GM06990 (cell line): ENCODE results near the gene NPTN.

ENCODE experiments used
- DNase-seq: peaks from one replicate; pipeline ENCODE4 v3.0.0-alpha.2; 2011; ENCODE audit not compliant: insufficient read length; ENCODE audit errors: extremely low read depth
- H3K27me3 ChIP-seq: replicated peaks from 2 replicates; pipeline ENCODE4 v1.6.0; 2011; ENCODE audit warnings: low read length; ENCODE audit not compliant: control insufficient read depth, insufficient read depth
- H3K36me3 ChIP-seq: 2 replicates; pipeline ENCODE4 v1.5.1; 2011; ENCODE audit warnings: low read length; ENCODE audit not compliant: control insufficient read depth, insufficient read depth
- H3K4me3 ChIP-seq: replicated peaks from 2 replicates; pipeline ENCODE4 v1.5.1; 2011; ENCODE audit warnings: low read depth, mild to moderate bottlenecking, control low read depth, low read length
- TF ChIP-seq, protein P1 (sequence below): IDR thresholded peaks from 2 replicates; pipeline ENCODE4 v1.5.1; 2011; ENCODE audit warnings: low read length, control low read depth, mild to moderate bottlenecking, inconsistent platforms; ENCODE audit not compliant: insufficient read depth, poor library complexity, severe bottlenecking

NPTN gene

DNA sequence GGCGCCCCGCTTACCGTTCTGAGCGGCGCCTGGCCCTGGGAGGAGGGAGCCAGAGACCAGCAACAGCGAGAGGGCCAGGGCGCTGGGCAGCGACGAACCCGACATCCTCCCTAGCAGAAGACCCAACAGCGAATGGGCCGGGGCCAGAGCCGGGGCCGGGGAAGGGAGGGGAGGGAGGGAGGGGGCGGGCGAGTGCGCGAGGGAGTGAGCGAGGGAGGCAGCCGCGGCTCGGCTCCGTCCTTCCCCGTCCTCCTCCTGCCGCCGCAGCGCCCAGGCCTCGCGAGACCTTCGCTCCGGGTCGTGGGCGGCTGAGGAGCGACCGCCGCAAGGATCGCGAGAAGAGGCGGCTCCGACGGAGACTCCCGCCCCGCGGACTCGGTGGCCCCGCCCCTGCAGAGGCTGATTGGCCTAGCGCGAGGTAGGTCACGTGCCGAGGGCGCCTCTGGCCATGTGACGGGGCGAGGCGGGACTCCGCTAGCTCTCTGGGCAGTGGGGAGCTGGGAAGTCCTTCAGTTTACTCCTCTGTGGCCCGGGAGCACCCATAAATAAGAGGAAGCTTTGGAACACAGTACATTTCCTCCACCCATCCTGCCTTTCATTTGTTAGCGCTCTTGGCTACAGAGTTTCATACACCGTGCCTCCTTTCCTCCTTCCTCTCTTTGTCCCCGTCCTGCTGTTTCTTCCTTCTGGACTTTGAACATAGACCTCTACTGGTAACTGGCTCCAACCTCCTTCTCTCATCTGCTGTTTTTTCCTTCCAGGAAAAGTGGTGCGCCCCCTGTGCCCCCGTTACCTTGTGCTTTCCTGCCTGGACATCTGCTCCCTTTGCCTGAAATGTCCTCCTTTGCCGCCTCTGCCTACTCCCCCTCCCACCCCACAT lies at the start of gene NPTN:
NPTN (minus strand) TSS at position 279 of the 880 bp plus-strand sequence; CDS start at position 105, 174 bp downstream.
- peak; percentile 99 for DNase-seq
- no peaks in the 10 kb centered on the region for H3K27me3 ChIP-seq
- peak within 1 kb of the TSS; percentile 97 for H3K4me3 ChIP-seq
- TF ChIP-seq, protein P1, sequence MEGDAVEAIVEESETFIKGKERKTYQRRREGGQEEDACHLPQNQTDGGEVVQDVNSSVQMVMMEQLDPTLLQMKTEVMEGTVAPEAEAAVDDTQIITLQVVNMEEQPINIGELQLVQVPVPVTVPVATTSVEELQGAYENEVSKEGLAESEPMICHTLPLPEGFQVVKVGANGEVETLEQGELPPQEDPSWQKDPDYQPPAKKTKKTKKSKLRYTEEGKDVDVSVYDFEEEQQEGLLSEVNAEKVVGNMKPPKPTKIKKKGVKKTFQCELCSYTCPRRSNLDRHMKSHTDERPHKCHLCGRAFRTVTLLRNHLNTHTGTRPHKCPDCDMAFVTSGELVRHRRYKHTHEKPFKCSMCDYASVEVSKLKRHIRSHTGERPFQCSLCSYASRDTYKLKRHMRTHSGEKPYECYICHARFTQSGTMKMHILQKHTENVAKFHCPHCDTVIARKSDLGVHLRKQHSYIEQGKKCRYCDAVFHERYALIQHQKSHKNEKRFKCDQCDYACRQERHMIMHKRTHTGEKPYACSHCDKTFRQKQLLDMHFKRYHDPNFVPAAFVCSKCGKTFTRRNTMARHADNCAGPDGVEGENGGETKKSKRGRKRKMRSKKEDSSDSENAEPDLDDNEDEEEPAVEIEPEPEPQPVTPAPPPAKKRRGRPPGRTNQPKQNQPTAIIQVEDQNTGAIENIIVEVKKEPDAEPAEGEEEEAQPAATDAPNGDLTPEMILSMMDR: no peak
- H3K36me3 ChIP-seq: no peaks in the 10 kb centered on the region

DNA sequence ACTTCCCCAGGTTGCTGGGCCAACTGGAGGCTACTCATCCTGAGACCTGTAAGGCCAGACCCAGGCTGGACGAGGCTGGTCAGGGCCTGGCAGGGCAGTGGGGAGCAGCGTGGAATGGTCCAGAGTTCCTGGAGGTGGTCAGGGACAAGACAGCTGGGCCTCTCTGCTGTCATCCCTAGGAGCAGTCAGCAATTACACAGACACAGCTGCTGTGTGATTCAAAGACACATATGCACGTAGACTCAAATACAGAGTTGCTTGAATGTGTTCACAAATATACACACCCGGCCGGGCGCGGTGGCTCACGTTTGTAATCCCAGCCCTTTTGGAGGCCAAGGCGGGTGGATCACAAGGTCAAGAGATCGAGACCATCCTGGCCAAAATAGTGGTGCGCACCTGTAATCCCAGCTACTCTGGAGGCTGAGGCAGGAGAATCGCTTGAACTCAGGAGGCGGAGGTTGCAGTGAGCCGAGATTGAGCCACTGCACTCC lies 49.5 kb upstream of the NPTN start:
- H3K27me3 ChIP-seq: peaks cover 2% of the 10 kb centered on the region
- no peak for DNase-seq
- H3K36me3 ChIP-seq: no peaks in the 10 kb centered on the region
- H3K4me3 ChIP-seq: no peak overlapping the region
- TF ChIP-seq, protein P1: no peak

DNA sequence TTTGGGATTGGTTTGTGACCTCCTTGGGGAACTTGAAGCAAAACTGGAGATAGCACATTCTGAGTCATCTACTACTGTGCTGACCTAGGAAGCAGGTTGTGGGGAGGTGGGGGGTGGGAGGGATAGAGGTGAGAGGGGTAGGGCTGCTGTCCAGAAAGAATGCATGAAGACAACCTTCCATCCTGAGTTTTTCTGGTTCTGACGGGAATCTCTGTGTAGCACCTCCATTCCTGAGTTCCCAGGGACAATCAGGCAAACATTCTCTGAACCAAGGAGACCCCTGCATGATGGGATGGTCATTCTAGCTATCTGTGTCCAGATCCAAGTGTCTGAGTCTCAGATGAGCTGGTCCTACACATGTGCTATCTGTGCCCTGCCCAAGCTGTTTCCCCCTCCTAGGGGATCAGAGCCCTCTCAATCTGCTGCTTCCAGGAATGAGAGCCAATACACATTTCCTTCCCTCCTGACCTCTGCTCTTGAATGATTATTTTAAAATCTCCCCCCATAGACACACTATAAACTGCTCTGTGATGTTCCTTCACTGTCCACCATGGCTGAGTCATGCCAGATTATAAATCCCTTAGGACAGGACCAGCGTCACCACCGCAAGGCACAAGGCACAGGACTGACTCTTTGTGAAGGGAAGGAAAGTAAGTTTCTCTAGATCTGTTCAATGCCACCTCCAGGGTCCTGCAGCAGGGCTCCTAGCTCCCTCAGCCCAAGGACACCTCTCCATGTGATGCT lies 48.8 kb upstream of the NPTN start:
- H3K36me3 ChIP-seq: no peaks in the 10 kb centered on the region
- DNase-seq: no peak
- no peak overlapping the region for H3K4me3 ChIP-seq
- TF ChIP-seq, protein P1: no peak
- H3K27me3 ChIP-seq: peaks cover 2% of the 10 kb centered on the region

DNA sequence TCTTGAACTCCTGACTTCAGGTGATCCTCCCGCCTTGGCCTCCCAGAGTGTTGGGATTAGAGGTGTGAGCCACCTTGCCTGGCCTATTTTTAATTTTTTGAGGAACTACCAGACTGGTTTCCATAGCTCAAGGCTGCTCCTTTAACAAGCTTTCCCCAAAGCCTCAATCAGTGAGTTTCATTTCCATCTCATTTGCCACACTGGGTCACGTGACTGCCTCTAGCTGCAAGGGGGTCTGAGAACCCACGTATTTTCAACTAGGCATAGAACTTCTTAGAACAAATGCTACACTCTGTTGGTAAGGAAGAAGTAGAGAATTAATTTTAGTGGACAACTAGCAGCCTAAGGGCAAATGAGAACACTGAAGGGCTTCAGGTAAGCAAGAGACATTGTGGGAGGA lies 47.9 kb upstream of the NPTN start:
- DNase-seq: no peak
- Histone ChIP-seq H3K27me3 (peaks cover 4% of the 10 kb centered on the region), H3K4me3 (no peak overlapping the region), H3K36me3 (no peaks in the 10 kb centered on the region)
- TF ChIP-seq, protein P1: no peak

DNA sequence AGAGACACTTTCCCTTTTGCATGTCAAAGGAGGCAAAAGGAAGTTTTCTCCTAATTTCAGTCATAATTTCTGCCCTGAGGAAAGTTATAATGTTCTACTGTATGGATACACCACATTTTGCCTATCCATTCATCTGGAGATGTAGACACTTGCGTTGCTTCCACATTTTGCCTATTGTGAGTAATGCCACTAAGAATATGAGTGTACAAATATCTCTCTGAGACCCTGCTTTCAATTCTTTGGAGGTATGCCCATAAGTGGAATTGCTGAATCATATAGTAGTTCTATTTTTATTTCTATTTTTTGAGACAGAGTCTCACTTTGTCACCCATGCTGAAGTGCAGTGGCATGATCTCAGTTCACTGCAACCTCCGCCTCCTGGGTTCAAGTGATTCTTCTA lies 47.4 kb upstream of the NPTN start:
- Histone ChIP-seq H3K36me3 (no peaks in the 10 kb centered on the region), H3K4me3 (no peak overlapping the region), H3K27me3 (peaks cover 4% of the 10 kb centered on the region)
- DNase-seq: no peak
- TF ChIP-seq, protein P1: no peak
